CD1c-positive myeloid dendritic cell (primary cell): ENCODE measurements around the gene FCHSD1.

ENCODE experiments used
- DNase-seq: peaks from one replicate; pipeline ENCODE4 v3.0.0-alpha.2; 2016; ENCODE audit errors: extremely low spot score

FCHSD1 gene

DNA sequence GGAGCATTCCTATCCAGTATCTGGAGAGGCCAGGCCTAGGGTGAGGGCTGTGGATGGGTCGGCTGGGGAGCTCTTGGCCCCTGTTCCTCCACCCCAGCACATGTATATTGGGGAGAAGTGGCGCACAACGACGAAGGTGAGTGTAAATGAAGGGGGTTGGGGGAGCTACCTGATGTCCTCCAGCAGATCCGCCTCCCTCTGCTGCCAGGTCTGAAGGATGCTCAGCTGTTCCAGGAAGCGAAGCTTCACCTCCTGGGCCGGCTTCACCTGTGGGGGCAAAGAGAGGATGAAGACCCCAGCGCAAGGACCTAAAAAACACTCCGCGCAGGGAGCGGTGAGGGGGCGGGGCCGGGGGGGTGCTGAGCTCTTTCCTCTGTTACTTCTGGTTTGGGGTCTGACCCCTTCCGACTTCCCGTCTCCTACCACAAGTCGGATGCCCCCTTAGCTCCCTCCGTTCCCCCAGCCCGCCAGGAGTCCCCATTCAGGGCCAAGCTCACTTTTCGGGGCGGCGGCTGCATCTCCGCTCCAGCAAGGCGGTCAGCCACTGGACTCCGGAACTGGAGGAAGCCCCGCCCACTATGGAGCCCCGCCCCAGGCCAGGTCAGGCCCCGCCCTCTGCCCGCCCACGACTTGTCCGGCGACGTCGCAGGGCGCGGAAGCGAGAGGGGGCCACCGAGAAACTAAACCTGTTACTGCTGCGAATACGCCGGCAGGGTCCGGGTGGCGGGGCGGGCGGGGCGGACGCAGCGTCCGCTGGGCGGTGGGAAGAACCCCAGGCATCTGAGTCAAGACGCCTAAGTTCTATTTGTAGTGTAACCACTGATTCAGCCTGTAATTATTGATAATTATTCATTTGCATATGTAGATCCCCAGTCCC, at the start of gene FCHSD1:
Gene FCHSD1 (minus strand): TSS at position 568 of the 877 bp plus-strand sequence. CDS start 50 bp downstream, at position 518.
- peak; percentile 91 for DNase-seq

DNA sequence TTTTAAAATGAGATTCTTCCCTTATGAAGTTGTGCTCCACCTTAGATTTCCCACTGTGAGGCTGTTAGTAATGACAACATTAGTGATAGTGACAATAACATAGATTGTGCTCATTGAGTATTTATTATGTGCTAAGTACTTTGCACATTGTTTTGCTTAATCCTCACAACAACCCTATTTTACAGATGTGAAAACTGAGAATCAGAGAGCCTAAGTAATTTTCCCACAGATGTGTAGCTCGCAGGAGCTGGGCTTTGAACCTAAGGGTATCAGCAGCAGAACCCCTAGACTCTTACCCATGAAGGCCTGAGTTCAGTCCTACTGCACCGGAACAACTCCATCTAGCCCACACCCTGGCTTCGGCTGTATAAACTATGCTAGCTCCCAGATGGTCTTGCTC, 46.4 kb upstream of the FCHSD1 start:
- DNase-seq: no peak

DNA sequence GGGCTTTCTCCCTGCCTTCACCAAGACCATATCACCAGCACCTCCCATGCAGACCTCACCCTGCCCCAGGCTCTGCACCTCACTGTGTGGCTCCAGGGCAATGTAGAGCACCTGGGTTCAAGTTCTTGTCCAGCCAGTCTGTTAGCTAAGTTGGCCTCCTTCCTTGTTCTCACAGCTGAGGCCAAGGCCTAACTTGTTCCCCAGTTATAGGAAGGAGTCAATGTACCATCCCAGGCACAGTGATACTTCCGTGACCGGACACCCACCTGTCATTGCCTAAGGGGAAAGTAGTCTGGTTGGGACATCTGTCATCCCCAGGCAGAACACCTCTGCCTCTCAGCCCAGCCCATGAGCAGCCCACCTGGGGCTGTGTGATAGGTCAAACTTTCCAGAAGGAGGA, 45.2 kb upstream of the FCHSD1 start:
- no peak for DNase-seq

DNA sequence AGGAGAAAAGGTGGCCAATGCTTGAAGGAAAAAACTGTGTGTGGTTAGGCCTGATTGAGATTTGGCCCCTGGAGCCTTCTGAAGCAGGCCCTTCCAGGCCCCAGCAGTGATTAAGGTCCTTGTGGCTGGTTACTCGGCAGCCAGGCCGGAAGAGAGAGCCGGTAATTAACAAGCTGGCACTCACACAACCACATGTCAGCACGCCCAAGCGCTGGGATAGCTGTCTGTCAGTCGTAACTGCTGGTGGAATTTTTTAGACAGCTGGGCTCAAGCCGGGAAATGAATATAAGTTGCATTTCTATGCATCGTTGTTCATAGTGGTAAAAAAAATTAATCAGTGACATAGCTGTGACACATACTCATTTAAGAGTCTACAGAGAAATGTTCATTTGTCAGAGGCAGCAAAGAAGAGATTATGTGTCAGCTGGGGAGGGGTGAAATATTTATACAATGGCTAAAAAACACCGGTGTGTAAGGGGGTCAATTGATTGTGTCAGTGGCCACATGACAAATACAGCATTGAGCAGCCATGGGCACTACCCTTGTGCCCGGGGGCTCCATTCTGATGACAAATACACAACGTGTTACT, 44.5 kb upstream of the FCHSD1 start:
- no peak for DNase-seq

DNA sequence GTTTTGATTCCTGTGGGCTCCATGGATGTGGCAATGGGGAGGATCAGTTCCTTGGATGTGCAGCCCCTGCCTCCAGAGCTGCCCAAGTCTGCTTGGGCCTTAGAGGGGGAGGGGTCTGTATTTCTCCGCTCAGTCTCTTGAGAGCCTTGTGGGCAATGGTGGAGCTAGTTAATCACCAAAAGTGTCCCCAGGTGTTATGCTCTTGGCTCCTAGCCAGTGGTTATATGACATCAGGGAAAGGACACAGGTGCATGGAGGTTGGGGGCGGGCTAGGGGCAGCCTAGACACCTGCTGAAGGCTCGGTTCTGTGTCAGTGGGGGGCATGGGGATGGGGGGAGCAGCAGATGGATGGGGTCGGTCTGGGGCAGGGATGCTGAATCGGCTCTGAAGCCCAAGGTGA, 43.3 kb upstream of the FCHSD1 start:
- no peak for DNase-seq

DNA sequence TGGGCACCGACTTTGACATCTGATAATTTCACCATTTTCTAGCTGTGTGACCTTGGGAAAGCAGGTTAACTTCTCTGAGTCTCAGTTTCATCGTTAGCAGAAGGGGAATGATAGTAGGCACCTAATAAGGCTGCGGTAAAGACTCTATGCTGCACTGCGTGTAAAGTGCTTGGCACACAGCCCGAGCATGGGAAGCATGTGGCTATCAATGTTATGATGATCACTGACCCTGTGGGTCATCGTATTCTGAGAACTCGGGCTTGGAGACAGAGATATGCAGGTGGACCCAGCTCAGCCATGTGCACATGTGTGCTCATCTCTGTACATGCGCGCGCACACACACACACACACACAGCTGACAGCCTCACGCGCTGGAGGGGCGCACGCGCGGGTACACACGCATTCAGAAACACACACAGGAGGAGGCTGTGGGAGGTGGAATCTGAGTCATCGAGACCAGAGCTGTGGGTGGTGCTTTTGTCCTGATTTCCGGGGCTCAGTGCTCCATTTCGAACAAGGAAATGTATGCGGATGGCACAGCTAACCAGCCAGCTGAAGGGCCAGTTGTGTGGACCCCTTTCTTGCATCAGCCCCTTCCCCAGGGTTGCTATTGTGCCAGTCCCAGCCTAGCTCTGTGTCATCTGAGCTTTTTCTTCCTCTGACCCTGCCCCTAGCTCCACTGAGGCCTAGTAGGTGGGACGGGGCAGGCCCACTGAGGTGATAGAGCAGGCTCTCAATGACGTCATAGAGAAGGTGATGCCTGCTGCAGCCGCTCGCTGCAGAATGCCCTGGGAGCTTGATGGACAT, 41.9 kb upstream of the FCHSD1 start:
- DNase-seq: peak; percentile 87

DNA sequence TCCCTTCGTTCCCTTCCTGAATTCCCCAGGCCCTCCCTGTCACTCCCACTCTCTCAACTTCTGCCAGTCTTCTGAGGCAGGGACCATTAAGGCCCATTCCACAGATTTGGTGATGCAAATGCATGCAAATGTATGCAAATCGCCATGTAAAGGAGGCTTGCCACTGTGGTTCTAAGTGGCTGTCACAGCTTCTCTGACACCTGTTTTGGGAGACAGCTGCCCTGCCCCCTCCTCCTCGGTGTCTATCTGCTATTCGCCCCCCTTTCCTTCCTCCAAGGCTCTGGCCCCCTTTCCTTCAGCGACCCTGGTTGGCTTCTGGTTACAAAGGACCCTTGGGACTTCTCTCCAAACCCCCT, 41.3 kb upstream of the FCHSD1 start:
- DNase-seq: no peak

DNA sequence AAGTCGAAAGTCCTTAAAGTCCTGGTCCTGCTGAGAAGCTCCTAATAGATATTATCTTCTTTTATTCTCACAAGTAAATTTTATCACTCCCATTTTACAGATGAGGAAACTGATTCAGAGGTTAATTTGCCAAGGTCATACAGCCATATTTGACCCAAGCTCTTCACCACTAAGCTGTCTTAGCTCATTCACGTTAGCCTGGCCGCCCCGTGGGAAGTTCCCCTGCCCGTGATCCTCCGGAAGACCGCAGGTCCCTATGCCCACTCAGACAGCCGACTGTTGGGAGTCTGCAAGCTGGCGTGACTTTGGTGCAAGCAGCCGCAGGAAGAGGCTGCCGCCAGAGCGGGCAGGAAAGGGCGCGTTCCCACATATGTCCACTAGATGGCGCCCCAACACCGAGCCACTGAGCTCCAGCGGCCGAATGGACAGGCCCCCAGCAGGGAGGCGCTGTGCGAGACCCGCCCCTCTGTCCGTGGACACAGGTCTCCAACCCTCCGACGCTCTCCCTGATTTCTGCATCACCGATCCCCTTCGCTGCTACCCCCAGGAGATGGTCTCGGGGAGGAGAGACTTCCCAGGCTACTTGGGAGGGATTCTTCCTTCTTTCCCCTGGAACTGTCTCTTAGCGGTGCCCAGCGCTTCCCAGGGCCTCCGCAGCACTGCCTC, 40.8 kb upstream of the FCHSD1 start:
- DNase-seq: peak; percentile 93

DNA sequence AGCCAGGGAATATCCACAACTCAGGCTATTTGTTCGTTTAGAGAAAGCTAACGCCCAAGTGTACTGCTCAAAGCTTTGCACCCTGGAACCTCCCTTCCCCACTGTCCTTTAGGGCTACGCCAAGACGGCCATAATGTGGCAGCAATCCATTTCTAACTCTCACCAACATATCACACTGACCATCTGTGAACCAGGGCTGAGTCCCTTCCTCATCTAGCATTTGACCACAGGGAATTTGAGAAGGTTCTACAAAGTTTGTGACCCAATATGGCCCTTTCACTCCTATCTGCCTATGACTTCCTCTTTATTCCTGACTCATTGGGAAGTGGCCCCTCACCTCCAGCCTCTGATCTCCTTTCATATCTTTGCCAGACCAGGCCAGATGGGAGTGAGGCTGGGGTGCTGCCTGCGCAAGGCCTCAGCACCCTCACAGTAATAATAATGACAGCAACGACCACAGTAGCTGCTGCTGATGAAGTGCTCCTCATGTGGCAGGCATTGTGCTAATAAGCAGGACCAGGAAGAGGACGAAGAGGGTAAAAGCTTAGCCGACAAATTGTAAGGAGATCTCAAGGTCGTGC, 40.2 kb upstream of the FCHSD1 start:
- DNase-seq: peak; percentile 69

DNA sequence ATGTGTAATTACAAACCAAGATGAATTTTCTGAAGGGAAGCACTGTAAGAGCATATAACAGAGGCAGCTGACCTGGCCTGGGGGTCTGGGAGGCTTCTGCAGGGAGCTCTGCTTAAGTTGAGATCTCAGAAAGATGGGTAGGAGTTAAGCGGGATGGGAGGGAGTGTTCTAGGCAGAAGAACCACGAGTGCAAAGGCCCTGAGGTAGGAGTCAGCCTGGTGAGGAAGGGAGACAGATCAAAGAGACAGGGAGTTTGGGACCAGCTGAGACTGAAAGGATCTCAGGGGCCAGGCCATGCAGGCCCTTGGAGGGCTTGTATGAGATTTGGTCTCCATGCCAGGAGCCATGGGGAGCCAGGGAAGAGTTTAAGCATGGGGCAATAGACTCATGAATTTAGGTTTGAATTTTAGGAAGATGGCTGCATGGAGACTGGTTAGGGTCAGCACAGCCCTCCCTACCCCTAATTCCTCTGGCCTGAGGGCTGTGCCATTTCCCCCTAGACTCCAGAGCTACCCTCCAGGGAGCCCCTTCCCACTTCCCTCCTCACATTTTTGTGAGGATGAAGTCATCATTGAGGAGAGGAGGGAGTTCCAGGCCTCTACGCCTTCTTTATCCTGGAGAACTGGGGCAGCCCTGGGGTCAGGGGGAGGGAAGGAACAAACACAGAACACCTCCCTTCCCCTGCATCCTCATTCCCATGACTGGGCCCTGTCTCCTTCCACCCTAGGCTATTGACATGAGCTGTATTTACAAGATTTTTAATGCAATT, 35.6 kb upstream of the FCHSD1 start:
- no peak for DNase-seq

DNA sequence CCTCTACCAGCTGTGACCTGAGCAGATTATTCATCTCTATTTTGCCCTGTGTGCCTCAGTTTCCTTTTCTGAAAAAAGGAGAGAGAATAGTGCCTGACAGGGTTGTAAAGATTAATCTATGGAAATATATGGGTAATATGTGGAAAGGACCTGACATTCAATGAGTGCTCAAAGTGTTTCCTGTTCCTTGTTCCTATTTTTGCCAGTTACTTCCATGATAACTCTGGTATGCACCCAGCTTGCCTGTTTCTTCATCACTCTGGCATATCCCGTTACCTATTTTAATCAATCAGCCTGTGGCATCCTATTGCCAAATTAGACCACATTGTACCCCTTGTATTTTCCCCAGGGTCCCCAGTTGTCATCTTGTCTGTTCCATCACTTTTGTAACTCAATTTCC, 34.4 kb upstream of the FCHSD1 start:
- DNase-seq: peak; percentile 39

DNA sequence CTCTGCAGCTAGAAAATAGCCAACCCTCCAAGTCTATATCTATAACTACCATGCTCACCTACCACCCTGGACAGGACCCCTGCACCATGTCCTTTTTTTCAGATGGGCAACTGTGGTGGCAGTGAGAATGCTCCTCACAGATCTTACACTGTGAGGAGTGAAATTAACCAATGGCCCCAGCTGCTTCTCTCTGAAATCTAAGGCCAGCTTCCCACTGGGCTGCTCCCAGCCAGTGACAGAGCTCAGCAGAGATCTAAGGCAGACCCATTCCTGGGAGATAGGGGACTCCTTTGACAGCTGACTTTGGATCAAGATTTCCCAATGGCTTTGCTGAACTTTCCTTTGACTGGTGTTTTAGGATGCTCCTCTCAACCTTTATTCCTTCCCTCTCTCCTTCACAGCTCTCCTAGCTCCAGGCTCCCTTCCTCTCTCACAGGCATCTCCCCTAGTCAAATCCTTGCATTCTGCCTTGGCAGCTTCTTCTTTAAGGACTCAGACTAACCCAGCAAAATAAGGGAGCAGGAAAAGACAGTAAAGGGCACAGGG, 32.5 kb upstream of the FCHSD1 start:
- DNase-seq: no peak

DNA sequence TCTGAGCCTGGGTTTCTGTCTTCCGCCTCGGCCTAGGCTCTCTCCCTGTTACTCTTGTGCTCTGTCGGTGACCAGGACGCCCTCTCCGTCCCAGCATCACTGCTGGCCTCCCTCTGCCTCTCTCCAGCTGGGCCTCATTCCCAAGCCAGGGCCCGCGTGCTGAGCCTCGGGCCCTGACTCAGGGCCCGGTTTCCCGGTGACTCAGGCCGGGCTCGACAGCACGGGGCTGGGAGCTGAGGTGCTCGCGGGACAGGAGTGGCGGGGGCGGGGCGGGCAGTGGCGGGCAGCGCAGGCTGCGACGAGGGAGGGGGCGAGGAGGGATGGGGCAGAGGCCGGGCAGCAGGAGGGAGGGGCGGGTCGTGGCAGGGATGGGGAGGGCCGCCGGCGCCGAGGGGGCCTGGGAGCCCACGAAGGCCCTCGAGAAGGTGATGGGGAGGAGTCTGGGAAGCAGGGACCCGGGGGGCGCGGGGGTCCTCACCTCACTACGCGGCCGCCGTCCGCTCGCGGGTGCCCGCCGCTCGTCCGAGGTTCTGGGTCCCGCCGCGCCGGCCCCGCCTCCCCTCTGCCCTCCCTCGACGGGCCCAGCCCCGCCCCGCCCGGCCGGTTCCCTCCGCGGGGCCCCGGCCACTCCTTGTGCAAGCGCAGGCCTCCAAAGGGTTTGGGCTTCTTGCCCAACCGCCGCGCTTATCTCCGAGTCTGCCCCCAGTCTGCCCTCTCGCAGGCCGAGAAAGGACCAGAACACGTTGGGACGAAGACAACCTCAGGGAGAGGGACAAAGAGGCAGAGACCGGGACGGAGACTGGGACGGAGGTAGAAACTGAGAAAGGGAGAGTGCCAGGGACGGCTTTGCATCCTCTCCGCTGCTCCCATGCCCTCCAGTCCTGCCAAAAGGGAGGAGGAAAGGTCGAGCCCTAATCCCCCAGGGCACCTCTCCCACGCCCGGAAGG, 30.8 kb upstream of the FCHSD1 start, which contains the start of gene ARAP3:
Gene ARAP3 (minus strand): TSS at position 536 of the 947 bp plus-strand sequence. CDS start 1,744 bp downstream, outside the sequence.
- DNase-seq: peak; percentile 80

DNA sequence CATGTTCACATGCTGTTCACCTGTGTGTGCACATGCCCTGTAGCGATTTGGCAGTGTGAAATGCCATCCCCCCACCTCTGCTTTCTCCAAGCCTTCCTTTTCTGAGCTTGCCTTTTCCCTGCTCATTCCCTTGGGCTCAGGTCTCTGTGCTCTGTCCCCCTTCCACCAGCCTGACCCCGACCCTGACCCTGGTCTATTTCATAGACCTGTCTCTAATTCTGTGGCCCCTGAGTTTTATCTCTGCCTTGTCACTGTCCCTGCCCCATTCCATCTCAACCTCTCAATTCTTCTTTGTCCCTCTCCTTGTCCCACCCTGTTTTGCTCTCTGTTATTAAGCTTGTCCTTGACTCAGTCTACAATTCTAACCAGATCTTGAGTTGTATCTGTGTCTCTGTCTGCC, 30.1 kb upstream of the FCHSD1 start:
- DNase-seq: no peak

DNA sequence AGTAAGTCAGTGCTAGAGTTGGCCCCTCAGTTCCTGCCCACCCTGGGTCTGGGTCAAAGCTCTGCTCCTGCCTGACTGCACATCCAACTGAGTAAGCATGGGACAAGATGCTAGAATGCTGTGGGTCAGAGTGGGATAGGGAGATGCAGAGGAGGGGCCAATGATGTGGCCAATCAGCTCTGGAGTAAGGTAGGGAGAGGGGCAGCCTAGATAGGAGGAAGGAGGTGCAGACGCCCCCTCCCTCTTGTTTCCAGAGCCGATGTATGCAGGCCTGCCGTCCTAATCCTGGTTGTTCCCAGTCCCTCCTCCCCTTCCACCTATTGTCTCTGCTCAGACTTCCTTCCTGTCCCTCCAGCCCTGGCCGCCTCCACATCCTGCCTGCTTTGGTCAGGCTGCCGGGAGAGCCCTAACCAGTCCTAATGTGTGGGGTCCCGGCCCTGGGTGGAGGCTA, 29.6 kb upstream of the FCHSD1 start:
- DNase-seq: no peak

DNA sequence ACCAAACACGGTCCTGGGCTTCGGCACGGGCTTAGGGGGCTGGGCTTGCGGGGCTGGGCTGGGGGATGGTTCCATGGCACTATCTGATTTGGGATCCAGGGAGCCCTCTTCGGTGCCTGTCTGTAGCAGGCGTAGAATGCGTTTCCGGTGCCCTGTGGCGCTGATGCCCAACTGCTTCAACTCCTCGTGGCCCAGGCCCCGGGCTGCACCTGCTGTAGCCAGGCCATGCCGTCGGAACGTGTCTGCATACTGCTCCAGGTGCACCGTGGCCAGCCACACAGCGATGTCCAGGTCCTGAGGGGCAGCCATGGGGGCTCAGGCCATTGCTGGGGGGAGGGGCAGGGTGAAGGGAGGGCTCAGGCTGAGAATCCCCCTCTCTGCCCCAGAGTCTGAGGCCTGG, 29.0 kb upstream of the FCHSD1 start:
- DNase-seq: no peak

DNA sequence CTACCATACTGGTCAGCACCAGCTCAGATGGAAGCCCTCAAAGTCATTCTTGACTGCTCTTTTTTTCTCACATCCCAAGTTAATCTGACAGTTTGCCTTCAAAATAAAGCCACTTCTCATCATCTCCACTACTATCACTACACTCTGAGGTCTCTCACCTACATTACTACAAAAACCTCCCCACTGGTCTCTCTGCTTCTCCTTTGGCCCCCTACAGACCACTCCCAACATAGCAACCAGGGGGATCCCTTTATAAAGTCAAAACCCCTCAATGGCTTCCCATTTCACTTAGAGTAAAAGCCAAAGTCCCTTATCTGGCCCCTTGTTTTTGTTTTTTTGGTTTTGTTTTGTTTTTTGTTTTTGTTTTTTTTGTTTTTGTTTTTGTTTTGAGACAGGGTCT, 26.2 kb upstream of the FCHSD1 start:
- DNase-seq: no peak

DNA sequence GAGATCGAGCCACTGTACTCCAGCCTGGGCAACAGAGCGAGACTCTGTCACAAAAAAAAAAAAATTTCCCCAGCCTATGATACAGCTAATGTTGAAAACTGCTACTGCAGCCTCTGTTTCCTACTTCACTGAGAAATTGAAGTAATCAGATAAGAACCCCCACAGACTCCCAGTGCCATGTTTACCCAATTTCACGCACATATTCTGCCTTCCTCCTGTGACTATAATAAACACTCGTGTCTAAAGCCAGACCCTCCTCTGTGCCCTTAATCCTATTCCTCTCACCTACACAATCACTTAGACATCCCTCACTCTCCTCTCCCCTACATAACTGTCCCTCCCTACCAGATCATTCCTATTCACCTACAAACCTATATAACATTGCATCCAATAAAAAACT, 24.5 kb upstream of the FCHSD1 start:
- DNase-seq: no peak

DNA sequence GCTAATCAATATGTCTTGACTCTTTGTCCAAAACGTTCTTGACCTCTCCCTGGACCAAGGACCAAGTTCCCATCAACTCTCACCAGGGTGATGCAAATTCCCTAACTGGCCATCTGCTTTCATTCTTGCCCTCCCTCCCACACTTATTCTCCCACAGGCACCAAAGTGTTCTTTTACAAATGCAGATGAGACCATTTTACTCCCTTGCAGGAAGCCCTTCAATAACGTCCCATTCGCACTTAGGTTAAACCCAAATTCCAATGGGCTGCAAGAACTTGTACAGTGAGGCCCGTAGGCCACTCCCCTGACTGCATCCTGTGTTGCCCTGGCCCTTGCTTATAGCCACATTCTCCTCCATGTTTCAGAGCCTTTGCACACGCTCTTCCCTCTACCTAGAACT, 23.5 kb upstream of the FCHSD1 start:
- no peak for DNase-seq
